ENCODE results near the gene ATXN1.

Gene ATXN1

DNA sequence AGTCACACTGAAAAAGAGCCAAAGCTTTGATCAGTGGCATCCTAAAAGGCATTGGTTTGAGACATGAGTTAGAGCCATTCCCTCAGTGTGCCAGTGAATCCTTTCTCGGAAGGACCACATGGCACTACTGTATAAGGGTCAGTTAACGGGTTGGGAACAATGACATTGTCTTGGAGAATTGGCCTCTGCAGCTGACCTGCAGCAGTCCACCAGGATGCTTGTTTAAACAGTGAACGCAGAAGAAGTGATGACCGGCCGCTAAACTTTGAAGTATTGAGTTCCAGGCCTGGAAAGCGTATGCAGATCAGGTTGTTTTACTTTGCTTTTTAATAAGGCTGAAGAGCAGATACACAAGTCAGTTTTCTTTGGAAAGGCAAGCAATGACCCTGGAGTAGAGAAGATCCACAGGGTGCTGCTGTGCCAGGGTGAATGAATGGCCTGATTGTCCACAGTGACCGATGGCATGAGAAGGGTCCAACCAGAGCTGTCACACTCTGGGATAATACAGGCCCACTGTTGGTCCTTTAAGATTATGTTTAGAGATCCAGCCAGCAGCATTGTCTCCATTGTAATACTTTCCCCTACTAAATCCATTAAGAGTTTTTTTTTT lies 465.1 kb downstream of the ATXN1 start:
- no peak overlapping the region for H3K4ac ChIP-seq (ENCODE audit: low read depth, low read length)
- no peaks in the 10 kb centered on the region for H3K27me3 ChIP-seq (ENCODE audit: insufficient read depth, low read length, poor library complexity)
- no peak overlapping the region for H4K8ac ChIP-seq (ENCODE audit: low read depth, low read length)
- H2AK5ac ChIP-seq (ENCODE audit: low read length), result no peak overlapping the region
- no peaks in the 10 kb centered on the region for H3K79me2 ChIP-seq (ENCODE audit: control insufficient read depth, insufficient read depth, low read length)
- H4K5ac ChIP-seq (ENCODE audit: low read length), result no peak overlapping the region
- H3K18ac ChIP-seq (ENCODE audit: low read length), result no peak overlapping the region
- H2BK120ac ChIP-seq (ENCODE audit: low read depth, low read length), result no peak overlapping the region
- H2BK5ac ChIP-seq (ENCODE audit: low read length), result no peak overlapping the region
- no peak overlapping the region for H3K9ac ChIP-seq (ENCODE audit: low read length)
- no peaks in the 10 kb centered on the region for H3K79me1 ChIP-seq (ENCODE audit: low read length)
- H2BK15ac ChIP-seq (replicated peaks; ENCODE audit: low read depth), result no peak overlapping the region
- H3K4me2 ChIP-seq (ENCODE audit: low read length), result no peak overlapping the region
- H3K4me1 ChIP-seq (ENCODE audit: control insufficient read depth, low read depth, low read length), result no peaks in the 10 kb centered on the region
- WGBS (ENCODE audit: extremely low coverage, insufficient coverage, low lambda C conversion rate), result no CpG with 5 or more reads among the region's 7 CpGs
- H3K56ac ChIP-seq (ENCODE audit: low read length), result no peak overlapping the region
- H3K27ac ChIP-seq (ENCODE audit: low read depth, low read length), result no peak overlapping the region
- DNase-seq, result no peak
- H3K4me3 ChIP-seq (ENCODE audit: low read length), result no peak overlapping the region
- H3K36me3 ChIP-seq (ENCODE audit: control insufficient read depth, insufficient read depth, low read length), result no peaks in the 10 kb centered on the region
- H3K23ac ChIP-seq (ENCODE audit: low read length), result no peak overlapping the region

DNA sequence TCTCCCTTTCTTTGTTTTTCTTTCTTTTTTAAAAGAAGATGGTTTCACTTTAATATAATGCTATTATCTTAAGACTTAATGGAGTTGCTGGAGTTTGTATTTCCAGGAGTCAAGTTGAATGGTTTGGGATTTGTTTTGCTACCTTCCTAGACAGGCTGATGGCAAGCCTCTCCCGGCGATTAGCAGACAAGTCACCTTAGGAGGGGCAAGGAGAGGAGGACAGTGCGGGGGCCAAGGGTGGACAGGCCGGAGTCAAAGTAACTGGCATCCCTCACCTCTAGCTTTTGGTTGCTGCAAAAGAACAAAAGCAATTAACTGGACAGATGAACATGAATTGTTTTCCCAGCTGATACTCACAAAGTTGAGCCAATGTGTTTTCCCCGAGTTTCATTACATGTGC lies 465.8 kb downstream of the ATXN1 start:
- H3K56ac ChIP-seq (ENCODE audit: low read length), result no peak overlapping the region
- no CpG with 5 or more reads among the region's 5 CpGs for WGBS (ENCODE audit: extremely low coverage, insufficient coverage, low lambda C conversion rate)
- H3K79me2 ChIP-seq (ENCODE audit: control insufficient read depth, insufficient read depth, low read length), result no peaks in the 10 kb centered on the region
- no peak for DNase-seq
- H3K27me3 ChIP-seq (ENCODE audit: insufficient read depth, low read length, poor library complexity), result no peaks in the 10 kb centered on the region
- no peaks in the 10 kb centered on the region for H3K36me3 ChIP-seq (ENCODE audit: control insufficient read depth, insufficient read depth, low read length)
- H3K4me2 ChIP-seq (ENCODE audit: low read length), result no peak overlapping the region
- no peak overlapping the region for H3K18ac ChIP-seq (ENCODE audit: low read length)
- no peaks in the 10 kb centered on the region for H3K4me1 ChIP-seq (ENCODE audit: control insufficient read depth, low read depth, low read length)
- H2BK120ac ChIP-seq (ENCODE audit: low read depth, low read length), result no peak overlapping the region
- no peaks in the 10 kb centered on the region for H3K79me1 ChIP-seq (ENCODE audit: low read length)
- no peak overlapping the region for H3K9ac ChIP-seq (ENCODE audit: low read length)
- no peak overlapping the region for H4K5ac ChIP-seq (ENCODE audit: low read length)
- no peak overlapping the region for H3K4ac ChIP-seq (ENCODE audit: low read depth, low read length)
- no peak overlapping the region for H3K4me3 ChIP-seq (ENCODE audit: low read length)
- no peak overlapping the region for H2AK5ac ChIP-seq (ENCODE audit: low read length)
- no peak overlapping the region for H2BK5ac ChIP-seq (ENCODE audit: low read length)
- no peak overlapping the region for H2BK15ac ChIP-seq (replicated peaks; ENCODE audit: low read depth)
- no peak overlapping the region for H3K23ac ChIP-seq (ENCODE audit: low read length)
- no peak overlapping the region for H3K27ac ChIP-seq (ENCODE audit: low read depth, low read length)
- H4K8ac ChIP-seq (ENCODE audit: low read depth, low read length), result no peak overlapping the region

DNA sequence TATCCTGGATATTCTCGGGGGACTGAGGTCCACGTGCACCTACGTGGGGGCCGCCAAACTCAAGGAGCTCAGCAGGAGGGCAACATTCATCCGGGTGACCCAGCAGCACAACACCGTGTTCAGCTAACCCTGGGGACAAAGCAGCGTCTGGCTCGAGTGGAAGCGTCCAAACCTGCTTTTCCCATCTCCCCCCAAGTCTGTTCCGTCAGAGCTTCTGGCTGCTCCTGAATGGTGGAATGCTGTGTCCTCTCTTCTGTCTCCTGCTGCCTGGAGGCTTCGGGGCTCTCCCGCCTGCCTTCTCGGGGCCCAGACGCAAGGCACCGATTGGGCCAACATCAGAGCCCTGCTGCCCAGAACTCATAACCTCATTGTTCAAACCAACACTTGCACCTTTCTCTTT lies 466.2 kb downstream of the ATXN1 start:
- Histone ChIP-seq H3K18ac (ENCODE audit: low read length) (no peak overlapping the region), H3K79me2 (ENCODE audit: control insufficient read depth, insufficient read depth, low read length) (no peaks in the 10 kb centered on the region), H2AK5ac (ENCODE audit: low read length) (no peak overlapping the region), H3K36me3 (ENCODE audit: control insufficient read depth, insufficient read depth, low read length) (no peaks in the 10 kb centered on the region), H4K5ac (ENCODE audit: low read length) (no peak overlapping the region), H3K27ac (ENCODE audit: low read depth, low read length) (no peak overlapping the region), H3K27me3 (ENCODE audit: insufficient read depth, low read length, poor library complexity) (no peaks in the 10 kb centered on the region), H3K9ac (ENCODE audit: low read length) (no peak overlapping the region), H3K4ac (ENCODE audit: low read depth, low read length) (no peak overlapping the region), H3K79me1 (ENCODE audit: low read length) (no peaks in the 10 kb centered on the region), H2BK5ac (ENCODE audit: low read length) (no peak overlapping the region), H3K4me2 (ENCODE audit: low read length) (no peak overlapping the region), H3K4me3 (ENCODE audit: low read length) (no peak overlapping the region), H3K56ac (ENCODE audit: low read length) (no peak overlapping the region), H2BK120ac (ENCODE audit: low read depth, low read length) (no peak overlapping the region), H2BK15ac (replicated peaks; ENCODE audit: low read depth) (no peak overlapping the region), H3K23ac (ENCODE audit: low read length) (no peak overlapping the region), H3K4me1 (ENCODE audit: control insufficient read depth, low read depth, low read length) (no peaks in the 10 kb centered on the region), H4K8ac (ENCODE audit: low read depth, low read length) (no peak overlapping the region)
- DNase-seq, result no peak
- WGBS (ENCODE audit: extremely low coverage, insufficient coverage, low lambda C conversion rate), result no CpG with 5 or more reads among the region's 15 CpGs

GRCh38 chr6:16294371-16294770 lies 466.9 kb downstream of the ATXN1 start:
- H3K79me1 ChIP-seq (ENCODE audit: low read length), result no peaks in the 10 kb centered on the region
- no peaks in the 10 kb centered on the region for H3K36me3 ChIP-seq (ENCODE audit: control insufficient read depth, insufficient read depth, low read length)
- no peak overlapping the region for H3K27ac ChIP-seq (ENCODE audit: low read depth, low read length)
- H3K4ac ChIP-seq (ENCODE audit: low read depth, low read length), result no peak overlapping the region
- H3K79me2 ChIP-seq (ENCODE audit: control insufficient read depth, insufficient read depth, low read length), result no peaks in the 10 kb centered on the region
- no peak overlapping the region for H2BK15ac ChIP-seq (replicated peaks; ENCODE audit: low read depth)
- no peak overlapping the region for H3K56ac ChIP-seq (ENCODE audit: low read length)
- no peak overlapping the region for H4K8ac ChIP-seq (ENCODE audit: low read depth, low read length)
- no peak overlapping the region for H4K5ac ChIP-seq (ENCODE audit: low read length)
- H2AK5ac ChIP-seq (ENCODE audit: low read length), result no peak overlapping the region
- H3K18ac ChIP-seq (ENCODE audit: low read length), result no peak overlapping the region
- H3K23ac ChIP-seq (ENCODE audit: low read length), result no peak overlapping the region
- WGBS (ENCODE audit: extremely low coverage, insufficient coverage, low lambda C conversion rate), result no CpG with 5 or more reads among the region's 10 CpGs
- H2BK120ac ChIP-seq (ENCODE audit: low read depth, low read length), result no peak overlapping the region
- no peaks in the 10 kb centered on the region for H3K4me1 ChIP-seq (ENCODE audit: control insufficient read depth, low read depth, low read length)
- H2BK5ac ChIP-seq (ENCODE audit: low read length), result no peak overlapping the region
- H3K4me2 ChIP-seq (ENCODE audit: low read length), result no peak overlapping the region
- no peak overlapping the region for H3K4me3 ChIP-seq (ENCODE audit: low read length)
- no peaks in the 10 kb centered on the region for H3K27me3 ChIP-seq (ENCODE audit: insufficient read depth, low read length, poor library complexity)
- no peak for DNase-seq
- H3K9ac ChIP-seq (ENCODE audit: low read length), result no peak overlapping the region

DNA sequence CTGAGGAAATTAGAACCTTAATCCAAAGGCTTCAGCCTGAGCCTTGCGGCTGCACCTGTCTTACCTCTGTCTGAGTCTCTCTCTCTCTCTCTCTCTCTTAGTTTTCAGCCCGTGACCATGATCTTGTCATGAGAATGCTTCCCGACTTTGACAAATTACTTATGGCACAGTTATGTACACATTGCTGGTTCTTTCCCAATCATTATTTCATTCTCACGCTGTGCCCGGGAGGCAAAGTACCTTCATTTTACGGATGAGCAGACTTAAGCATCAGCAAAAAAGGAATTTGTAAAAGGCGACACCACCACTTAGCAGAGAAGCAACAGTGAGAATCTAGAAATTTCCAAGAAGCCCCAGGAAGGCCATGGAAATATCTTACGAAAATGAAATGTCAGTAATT lies 468.3 kb downstream of the ATXN1 start:
- Histone ChIP-seq H3K4me2 (ENCODE audit: low read length) (no peak overlapping the region), H3K23ac (ENCODE audit: low read length) (no peak overlapping the region), H3K56ac (ENCODE audit: low read length) (no peak overlapping the region), H3K9ac (ENCODE audit: low read length) (no peak overlapping the region), H2BK120ac (ENCODE audit: low read depth, low read length) (no peak overlapping the region), H3K18ac (ENCODE audit: low read length) (no peak overlapping the region), H4K5ac (ENCODE audit: low read length) (no peak overlapping the region), H3K36me3 (ENCODE audit: control insufficient read depth, insufficient read depth, low read length) (no peaks in the 10 kb centered on the region), H3K79me1 (ENCODE audit: low read length) (no peaks in the 10 kb centered on the region), H3K27ac (ENCODE audit: low read depth, low read length) (no peak overlapping the region), H3K27me3 (ENCODE audit: insufficient read depth, low read length, poor library complexity) (no peaks in the 10 kb centered on the region), H2BK15ac (replicated peaks; ENCODE audit: low read depth) (no peak overlapping the region), H3K79me2 (ENCODE audit: control insufficient read depth, insufficient read depth, low read length) (no peaks in the 10 kb centered on the region), H2AK5ac (ENCODE audit: low read length) (no peak overlapping the region), H3K4me3 (ENCODE audit: low read length) (no peak overlapping the region), H3K4me1 (ENCODE audit: control insufficient read depth, low read depth, low read length) (no peaks in the 10 kb centered on the region), H3K4ac (ENCODE audit: low read depth, low read length) (no peak overlapping the region), H2BK5ac (ENCODE audit: low read length) (no peak overlapping the region), H4K8ac (ENCODE audit: low read depth, low read length) (no peak overlapping the region)
- no CpG with 5 or more reads among the region's 8 CpGs for WGBS (ENCODE audit: extremely low coverage, insufficient coverage, low lambda C conversion rate)
- DNase-seq, result no peak

DNA sequence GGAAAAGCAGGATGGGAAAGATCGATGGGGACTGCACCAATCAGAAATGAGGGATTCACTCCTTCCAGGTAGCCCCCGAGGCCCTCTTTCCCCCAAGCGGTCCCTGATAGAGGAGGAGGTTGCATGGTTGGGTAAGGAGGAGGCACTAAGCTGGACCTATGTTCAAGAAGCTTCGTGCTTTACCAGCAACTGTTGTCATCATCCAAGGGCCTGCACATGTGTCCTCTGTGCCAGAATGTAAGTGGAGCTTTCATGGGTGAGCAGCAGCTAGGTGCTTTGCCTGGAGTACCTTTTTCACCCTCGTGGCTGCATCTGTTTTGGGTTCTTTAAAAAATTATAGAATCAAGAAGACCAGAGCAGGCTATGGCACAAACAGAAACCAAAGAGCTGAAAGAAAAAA lies 468.8 kb downstream of the ATXN1 start:
- DNase-seq, result no peak
- Histone ChIP-seq H3K4me2 (ENCODE audit: low read length) (no peak overlapping the region), H3K79me1 (ENCODE audit: low read length) (no peaks in the 10 kb centered on the region), H3K4me1 (ENCODE audit: control insufficient read depth, low read depth, low read length) (no peaks in the 10 kb centered on the region), H3K4ac (ENCODE audit: low read depth, low read length) (no peak overlapping the region), H2BK15ac (replicated peaks; ENCODE audit: low read depth) (no peak overlapping the region), H3K23ac (ENCODE audit: low read length) (no peak overlapping the region), H2AK5ac (ENCODE audit: low read length) (no peak overlapping the region), H3K9ac (ENCODE audit: low read length) (no peak overlapping the region), H3K18ac (ENCODE audit: low read length) (no peak overlapping the region), H3K36me3 (ENCODE audit: control insufficient read depth, insufficient read depth, low read length) (no peaks in the 10 kb centered on the region), H2BK120ac (ENCODE audit: low read depth, low read length) (no peak overlapping the region), H2BK5ac (ENCODE audit: low read length) (no peak overlapping the region), H3K4me3 (ENCODE audit: low read length) (no peak overlapping the region), H3K27ac (ENCODE audit: low read depth, low read length) (no peak overlapping the region), H4K8ac (ENCODE audit: low read depth, low read length) (no peak overlapping the region), H3K56ac (ENCODE audit: low read length) (no peak overlapping the region), H3K27me3 (ENCODE audit: insufficient read depth, low read length, poor library complexity) (no peaks in the 10 kb centered on the region), H4K5ac (ENCODE audit: low read length) (no peak overlapping the region), H3K79me2 (ENCODE audit: control insufficient read depth, insufficient read depth, low read length) (no peaks in the 10 kb centered on the region)
- WGBS (ENCODE audit: extremely low coverage, insufficient coverage, low lambda C conversion rate), result no CpG with 5 or more reads among the region's 5 CpGs
